22Rv1 (cell line): ENCODE results near the gene STRIP2.
"Not testable (repeated sequence)": the region's sequence is repeated elsewhere in the genome, so short reads cannot be mapped to it uniquely, and the experiment has no call there.

Experiments used
- CTCF ChIP-seq: fragments of 450-650 bp; IDR thresholded peaks from 2 replicates; pipeline ENCODE4 v1.5.1; 2017; ENCODE audit warnings: mild to moderate bottlenecking
- ZFX ChIP-seq: fragments of 450-650 bp; IDR thresholded peaks from 2 replicates; pipeline ENCODE4 v1.6.1; 2017; ENCODE audit warnings: antibody characterized with exemption, borderline replicate concordance

GRCh38 chr7:129524405-129524804, 90.2 kb downstream of the STRIP2 start:
- not testable (repeated sequence) for TF ChIP-seq CTCF, ZFX
